Coronary artery (tissue), 2 donors: Measurements from ENCODE around the gene PDHB.
A peak's percentile ranks its signal among the peaks of the same experiment; 100 is the strongest.

Source experiments
- DNase-seq: peaks from one replicate; pipeline ENCODE4 v3.0.0-alpha.2; 2017; ENCODE audit warnings: low spot score
- H3K27ac ChIP-seq, 2 donors: fragments of 200-600 bp; sonication (generic); one replicate each; pipeline ENCODE4 v1.5.1; 2016 to 2019
- H3K4me3 ChIP-seq: fragments of 200-600 bp; sonication (generic); 2 replicates; pipeline ENCODE4 v1.5.1; 2016; ENCODE audit warnings: mild to moderate bottlenecking, moderate library complexity
- CTCF ChIP-seq: fragments of 200-600 bp; sonication (generic); IDR thresholded peaks from one replicate; pipeline ENCODE4 v1.5.1; 2019; ENCODE audit warnings: antibody characterized with exemption

Gene PDHB

DNA sequence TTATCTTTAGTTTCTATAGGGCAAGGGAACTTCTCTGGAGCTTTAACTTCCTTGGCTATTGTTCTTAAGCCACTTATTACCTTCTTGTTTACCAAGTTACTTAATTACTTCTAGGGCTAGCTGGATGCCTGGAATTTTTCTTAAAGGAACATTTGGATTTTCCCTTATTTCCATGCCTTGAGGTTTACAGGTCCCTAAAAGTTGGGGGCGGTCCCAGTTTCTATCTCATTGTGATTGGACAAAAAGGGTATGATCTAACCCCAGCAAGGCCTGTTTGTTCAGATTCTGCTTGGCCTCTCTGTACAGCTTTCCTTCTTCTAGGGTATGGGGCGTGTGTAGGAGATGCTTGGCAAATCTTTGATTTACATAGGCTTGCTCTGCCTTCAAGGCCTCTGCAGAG, 17.4 kb downstream of the PDHB start:
- H3K4me3 ChIP-seq = no peak overlapping the region
- no peak for DNase-seq
- no peak overlapping the region for H3K27ac ChIP-seq
- TF ChIP-seq CTCF = no peak

GRCh38 chr3:58414538-58415197, 19.0 kb downstream of the PDHB start:
- DNase-seq = no peak
- no peak overlapping the region for H3K4me3 ChIP-seq
- peak; percentile 72 for TF ChIP-seq CTCF
- H3K27ac ChIP-seq = peak overlapping the region in 1 of 2 donors; percentile 3

DNA sequence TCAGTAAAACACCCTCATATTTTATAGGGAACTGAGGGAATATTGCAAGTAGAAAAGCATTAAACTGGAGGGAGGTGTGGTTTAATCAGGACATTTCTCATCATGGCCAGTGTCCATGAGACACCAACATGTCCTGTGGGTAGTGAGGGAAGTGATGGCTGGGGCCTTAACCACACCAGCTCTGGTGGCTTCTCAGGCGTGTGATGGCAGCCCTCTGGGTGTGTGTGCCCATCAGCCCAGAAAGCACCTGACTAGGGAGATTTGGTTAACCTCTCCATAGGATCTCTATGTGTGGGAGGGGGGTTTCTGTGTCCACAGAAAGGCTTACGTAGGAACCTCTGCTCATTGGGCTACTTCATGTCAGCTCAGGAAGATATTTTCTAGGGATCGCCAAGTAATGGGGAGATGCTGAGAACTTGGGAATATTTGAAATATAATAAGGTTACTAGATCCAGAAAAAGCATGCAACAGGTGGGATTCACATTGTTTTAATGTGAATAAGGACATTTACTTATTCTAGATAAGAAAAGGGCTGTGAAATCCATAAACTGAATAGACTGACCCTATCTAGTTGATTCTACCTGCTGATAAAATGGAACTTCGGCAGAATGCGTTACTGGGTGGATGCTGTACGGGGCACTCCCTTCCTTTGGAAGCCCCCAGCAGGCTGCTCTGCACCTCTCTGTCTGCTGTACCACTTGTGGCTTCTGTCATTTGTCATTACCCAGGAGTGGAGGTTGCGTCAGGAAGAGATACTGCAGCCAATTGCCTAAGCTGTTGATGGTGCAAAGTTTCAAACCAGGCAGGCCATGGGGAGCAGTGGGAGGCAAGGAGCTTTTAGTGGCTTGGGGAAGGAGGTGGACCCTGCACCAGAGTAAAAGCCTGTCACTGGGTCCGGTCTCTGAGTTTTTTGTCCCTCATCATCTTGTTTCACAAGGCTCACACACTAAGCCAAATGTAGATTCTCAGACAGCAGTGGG, 21.5 kb downstream of the PDHB start:
- Histone ChIP-seq H3K4me3 (no peak overlapping the region), H3K27ac (no peak overlapping the region)
- DNase-seq = no peak
- TF ChIP-seq CTCF = no peak

GRCh38 chr3:58411036-58411435, 22.6 kb downstream of the PDHB start:
- no peak overlapping the region for H3K4me3 ChIP-seq
- TF ChIP-seq CTCF = no peak
- H3K27ac ChIP-seq = no peak overlapping the region
- DNase-seq = no peak

DNA sequence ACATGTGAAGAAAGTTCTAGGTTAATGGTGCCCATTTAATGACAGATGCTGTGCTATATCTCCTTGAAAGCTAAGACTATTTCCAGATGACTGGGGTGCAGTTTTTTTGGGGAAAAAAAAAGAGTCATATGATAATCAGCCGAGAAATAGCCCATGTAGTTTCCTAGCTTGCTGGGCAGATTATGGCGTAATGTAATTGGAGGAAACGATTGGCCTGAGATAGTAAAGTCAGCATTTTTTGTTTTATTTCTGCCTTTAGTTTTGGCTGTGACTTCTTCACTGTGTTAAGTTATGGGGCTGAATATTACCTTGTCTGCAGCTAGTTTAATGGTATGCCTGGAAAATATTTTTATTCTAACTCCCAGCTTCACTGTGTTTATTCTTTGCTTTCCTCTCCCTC, 24.0 kb downstream of the PDHB start:
- DNase-seq = no peak
- no peak for TF ChIP-seq CTCF
- H3K27ac ChIP-seq = no peak overlapping the region
- H3K4me3 ChIP-seq = no peak overlapping the region

DNA sequence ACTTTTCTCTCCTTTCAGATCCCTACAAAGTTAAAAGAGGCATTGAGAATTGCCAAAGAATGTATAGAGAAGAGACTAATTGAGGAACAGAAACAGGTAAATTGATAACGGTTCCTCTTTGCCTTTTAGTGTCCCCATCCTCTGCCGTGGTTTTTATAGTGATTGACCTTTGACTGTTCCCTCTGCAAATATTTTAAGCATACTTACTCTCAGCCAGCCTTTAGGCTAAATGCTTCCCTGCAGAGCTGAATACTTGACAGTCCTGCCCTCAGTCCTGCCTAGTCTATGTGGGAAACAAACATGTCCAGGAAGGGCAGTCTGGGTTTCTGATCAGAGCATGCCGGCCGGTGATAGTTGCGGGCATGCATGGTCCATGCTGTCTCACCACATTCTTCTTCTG, 24.7 kb downstream of the PDHB start:
- no peak for TF ChIP-seq CTCF
- no peak overlapping the region for H3K4me3 ChIP-seq
- no peak overlapping the region for H3K27ac ChIP-seq
- no peak for DNase-seq
